Lower leg skin (tissue), 4 donors: Measurements from ENCODE around the gene EPC2. TPM values are rescaled to one million over a fixed set of nuclear protein-coding genes. Genes with fewer than 3 reads are reported as not detected.

ENCODE experiments used
- DNase-seq, 2 donors: peaks; one replicate each; pipeline ENCODE4 v3.0.0-alpha.2; 2019; ENCODE audit warnings: low spot score in 2 of 2
- H3K4me3 ChIP-seq: fragments of 200-600 bp; sonication (generic); 2 replicates; pipeline ENCODE4 v1.5.1; 2017; ENCODE audit warnings: mild to moderate bottlenecking, low read depth; ENCODE audit not compliant: poor library complexity, severe bottlenecking
- CTCF ChIP-seq, 3 donors: fragments of 450-650 bp; IDR thresholded peaks; one replicate each; pipeline ENCODE4 v1.5.1; 2016; ENCODE audit warnings: antibody characterized with exemption in 3 of 3, mild to moderate bottlenecking in 3 of 3, moderate library complexity in 2 of 3
- POLR2A ChIP-seq, 2 donors: fragments of 450-650 bp; IDR thresholded peaks; one replicate each; pipeline ENCODE4 v1.6.1; 2016 to 2017; ENCODE audit warnings: antibody characterized with exemption in 2 of 2, mild to moderate bottlenecking in 1 of 2, moderate library complexity in 1 of 2
- WGBS, 2 donors: methylation state at CpG; one replicate each; pipeline ENCODE4 v1.1.5; 2018; 5-methylcytosine and 5-hydroxymethylcytosine counted together
- intact Hi-C: fragments of 100-400 bp; cut with DNase I; formaldehyde crosslinking; loops from one replicate; pipeline ENCODE4 v1.15.0; 2023; ENCODE audit warnings: low total_unique reads
- total RNA-seq, 4 donors: library from RNA; depleted of rRNA; stranded (reverse); fragments of >200 nt; gene quantifications; one replicate each; pipeline ENCODE4 v1.1.0, GENCODE V29; 2016

The EPC2 gene
- total RNA-seq, 4 donors from 2014 or later: 15.4 to 25.3 (median 24.0) TPM

- TF ChIP-seq POLR2A (IDR thresholded peaks at IDR 0.05) (no peak), CTCF (IDR thresholded peaks at IDR 0.05) (no peak)
- intact Hi-C loops: no loop called here
- DNase-seq: no peak
Measured at GRCh38 chr2:148627224-148627623, 17.3 kb upstream of the EPC2 start.

DNA sequence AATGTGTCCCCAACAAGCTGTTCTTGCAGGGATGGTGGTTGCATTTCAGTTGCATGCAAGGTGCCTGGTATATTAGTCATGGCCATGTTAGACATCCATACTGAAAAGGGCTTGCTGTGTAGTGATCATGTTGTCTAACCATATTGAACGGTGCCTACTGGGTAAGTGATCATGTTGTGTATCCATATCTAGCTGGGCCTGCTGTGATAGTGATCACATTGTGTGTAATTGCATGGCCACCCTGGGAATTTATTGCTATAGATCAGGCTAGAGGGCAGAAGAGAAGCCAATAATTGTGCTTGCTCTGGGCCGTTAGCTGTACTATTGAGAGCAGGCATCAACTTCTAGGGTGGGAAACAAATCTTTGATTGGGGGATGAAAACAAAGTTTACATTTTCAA is 9.8 kb upstream of the EPC2 start:
- WGBS, 2 donors: 66 to 69% methylated on average over 2 of the region's 2 CpGs
- no peak for DNase-seq
- no peak overlapping the region for H3K4me3 ChIP-seq
- intact Hi-C loops: no loop called here
- TF ChIP-seq POLR2A (IDR thresholded peaks at IDR 0.05): no peak
- TF ChIP-seq CTCF (IDR thresholded peaks at IDR 0.05): no peak

More at GRCh38 chr2:148627224-148627623, 17.3 kb upstream of the EPC2 start:
- no peak overlapping the region for H3K4me3 ChIP-seq

- DNase-seq: no peak
- H3K4me3 ChIP-seq: no peak overlapping the region
- intact Hi-C loops: no loop called here
- TF ChIP-seq POLR2A (IDR thresholded peaks at IDR 0.05): no peak
- TF ChIP-seq CTCF (IDR thresholded peaks at IDR 0.05): no peak
- WGBS, 2 donors: 92 to 95% methylated on average over 5 of the region's 5 CpGs
Measured at GRCh38 chr2:148638543-148638942, 6.0 kb upstream of the EPC2 start.

- DNase-seq: no peak
- no peak overlapping the region for H3K4me3 ChIP-seq
- TF ChIP-seq POLR2A (IDR thresholded peaks at IDR 0.05) (no peak), CTCF (IDR thresholded peaks at IDR 0.05) (no peak)
- intact Hi-C loops: no loop called here
- 46 to 49% methylated on average over 5 of the region's 5 CpGs for WGBS, 2 donors
Measured at GRCh38 chr2:148640767-148641166, 3.8 kb upstream of the EPC2 start.

DNA sequence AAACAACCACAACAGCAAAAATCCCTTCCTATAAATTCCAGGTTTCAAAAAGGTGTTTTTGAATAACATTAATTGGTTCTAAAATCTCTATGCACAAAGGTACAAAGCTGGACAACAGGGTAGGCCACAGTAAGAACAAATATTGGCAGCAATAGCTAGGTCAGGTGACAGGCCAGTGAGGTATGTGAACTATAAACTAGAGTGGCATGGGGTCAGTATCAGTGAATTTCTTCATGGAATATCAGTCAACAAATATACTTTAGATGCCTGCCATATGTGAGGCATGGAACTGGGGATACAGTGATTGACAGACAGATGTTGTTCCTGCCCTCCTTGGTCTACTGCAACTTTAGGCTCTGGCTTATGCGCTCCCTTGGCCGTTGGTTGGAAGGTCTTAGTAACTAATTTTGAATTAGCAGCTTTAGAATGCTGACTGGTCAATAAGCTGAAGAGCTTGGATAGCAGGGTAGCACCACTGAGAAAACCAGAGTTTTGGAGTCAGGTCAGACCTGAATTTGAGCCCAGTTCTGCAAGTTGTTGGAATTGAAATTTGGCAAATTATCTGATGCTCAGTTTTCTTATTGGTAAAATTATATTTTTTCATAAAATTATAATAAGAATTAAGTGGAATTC is 2.3 kb upstream of the EPC2 start:
- no peak overlapping the region for H3K4me3 ChIP-seq
- no peak for TF ChIP-seq CTCF (IDR thresholded peaks at IDR 0.05)
- no peak for TF ChIP-seq POLR2A (IDR thresholded peaks at IDR 0.05)
- intact Hi-C loops: no loop called here
- no peak for DNase-seq
- 79 to 83% methylated on average over 2 of the region's 2 CpGs for WGBS, 2 donors

GRCh38 chr2:148642891-148643416 is 1.6 kb upstream of the EPC2 start:
- TF ChIP-seq POLR2A (IDR thresholded peaks at IDR 0.05): no peak
- no peak for TF ChIP-seq CTCF (IDR thresholded peaks at IDR 0.05)
- DNase-seq: peak in 1 of 2 donors; percentile 49
- no peak overlapping the region for H3K4me3 ChIP-seq
- WGBS, 2 donors: 50 to 60% methylated on average over 3 of the region's 3 CpGs
- intact Hi-C loops: no loop called here
